Gastroesophageal sphincter (tissue), 3 donors: ENCODE measurements around the gene OR13C9.

Experiments used
- CTCF ChIP-seq, 4 experiments: fragments of 200-600 bp in 2 of 4; fragments of 450-650 bp in 2 of 4; sonication (generic) in 1 of 4; IDR thresholded peaks; one replicate each; pipeline ENCODE4 v1.5.1; 2017 to 2019; ENCODE audit warnings: antibody characterized with exemption in 4 of 4, mild to moderate bottlenecking in 2 of 4, moderate library complexity in 2 of 4
- EP300 ChIP-seq: sonication (generic); formaldehyde crosslinking; IDR thresholded peaks from one replicate; pipeline ENCODE4 v1.6.1; 2017; ENCODE audit warnings: antibody characterized with exemption, mild to moderate bottlenecking

DNA sequence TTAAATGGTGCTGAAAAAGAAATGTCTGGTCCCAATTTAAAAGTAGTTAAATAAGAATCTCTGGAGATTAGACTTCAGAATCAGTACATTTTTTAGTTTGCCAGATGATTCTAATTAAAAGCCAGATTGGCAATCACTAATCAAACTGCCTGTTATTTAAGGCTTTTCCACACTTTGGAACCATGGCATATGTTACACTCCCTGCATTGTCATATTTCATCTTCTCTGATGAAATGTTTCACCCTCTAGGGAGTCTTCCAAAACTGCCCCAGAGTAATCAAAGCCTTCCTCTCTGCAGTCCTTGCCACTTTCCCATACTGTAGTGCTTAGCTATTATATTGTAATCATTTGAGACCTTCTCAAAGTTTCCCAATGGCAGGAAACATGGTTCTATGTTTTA, 17.5 kb upstream of the OR13C9 start:
- TF ChIP-seq CTCF (IDR thresholded peaks at IDR 0.05) (no peak), EP300 (no peak)
